ENCODE data around the gene PLB1. TPM values are rescaled to one million over a fixed set of nuclear protein-coding genes. Genes with fewer than 3 reads are reported as not detected.
A peak's percentile ranks its signal among the peaks of the same experiment; 100 is the strongest.

Gene PLB1
- total RNA-seq, 5 donors from 2014 or later (not counting 1 experiment from before 2014, with no cell fraction given) = 0.07 to 2.5 (median 0.58) TPM

DNA sequence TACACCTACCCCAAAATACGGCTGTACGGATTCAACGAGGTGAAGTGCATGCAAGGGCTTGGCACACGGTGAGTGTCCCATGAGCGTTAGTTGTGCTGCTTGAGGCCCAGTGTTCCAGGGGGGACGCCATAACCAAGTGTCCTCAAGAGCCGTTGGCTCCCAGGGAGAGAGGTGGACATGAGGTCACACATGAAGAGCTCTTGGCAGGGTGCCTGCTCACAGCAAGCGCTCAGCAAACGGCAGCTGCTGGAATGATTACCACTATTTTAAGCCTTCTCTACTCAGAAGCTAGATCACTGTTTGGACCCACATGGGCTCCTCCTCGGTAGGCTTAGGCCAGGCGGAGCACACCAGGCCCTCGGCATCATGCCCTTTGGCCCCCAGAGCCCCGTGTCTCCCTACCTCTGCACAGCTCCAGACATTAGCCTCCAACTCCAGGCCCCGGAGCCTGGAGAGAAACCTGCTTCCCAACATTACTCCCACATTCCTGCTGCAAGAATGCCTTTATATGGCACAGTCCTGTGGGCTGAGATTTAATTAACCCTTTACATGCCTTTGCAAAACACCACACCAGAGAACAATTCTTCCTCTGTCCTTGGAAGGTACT lies 187.3 kb downstream of the PLB1 start:
- 92% methylated on average over 13 of the region's 14 CpGs for WGBS (ENCODE audit: insufficient coverage)
- Mint-ChIP-seq H3K36me3 (no peaks in the 10 kb centered on the region), H3K27me3 (no peaks in the 10 kb centered on the region), H3K4me3 (no peak overlapping the region), H3K27ac (no peak overlapping the region), H3K4me1 (peaks cover 33 to 39% (median 33%) of the 10 kb centered on the region in 3 donors), H3K9me3 (no peaks in the 10 kb centered on the region)
- no peak overlapping the region for H3K27ac ChIP-seq (ENCODE audit: low read length)
- no peaks in the 10 kb centered on the region for H3K27me3 ChIP-seq (replicated peaks in 1 of 2; ENCODE audit: control insufficient read depth in 2 of 2, extremely low read depth in 1 of 2, insufficient read depth in 2 of 2, low read length in 1 of 2)
- ATAC-seq (replicated peaks in 1 of 4) (no peak), DNase-seq (peak in 1 of 35 experiments; percentile 7)
- H3K4me3 ChIP-seq (ENCODE audit: control insufficient read depth in 1 of 2, extremely low read depth in 1 of 2, low read length in 1 of 2) = no peak overlapping the region
- no peaks in the 10 kb centered on the region for H3K9me3 ChIP-seq
- ChIA-PET CTCF (no interaction called here), POLR2A (interaction anchor here in 1 of 2 donors (0.5 kb wide), 1 partner anchor 43 kb away, joined by 3 read pairs; no protein-coding TSS in a partner anchor)
- no peaks in the 10 kb centered on the region for H3K36me3 ChIP-seq (ENCODE audit: control insufficient read depth in 2 of 2, extremely low read depth in 1 of 2, insufficient read depth in 1 of 2, low read length in 1 of 2)
- H3K4me1 ChIP-seq (ENCODE audit: control insufficient read depth in 1 of 2, extremely low read depth in 1 of 2, insufficient read depth in 2 of 2, low read length in 2 of 2) = peaks cover 10 to 19% of the 10 kb centered on the region in 2 experiments

DNA sequence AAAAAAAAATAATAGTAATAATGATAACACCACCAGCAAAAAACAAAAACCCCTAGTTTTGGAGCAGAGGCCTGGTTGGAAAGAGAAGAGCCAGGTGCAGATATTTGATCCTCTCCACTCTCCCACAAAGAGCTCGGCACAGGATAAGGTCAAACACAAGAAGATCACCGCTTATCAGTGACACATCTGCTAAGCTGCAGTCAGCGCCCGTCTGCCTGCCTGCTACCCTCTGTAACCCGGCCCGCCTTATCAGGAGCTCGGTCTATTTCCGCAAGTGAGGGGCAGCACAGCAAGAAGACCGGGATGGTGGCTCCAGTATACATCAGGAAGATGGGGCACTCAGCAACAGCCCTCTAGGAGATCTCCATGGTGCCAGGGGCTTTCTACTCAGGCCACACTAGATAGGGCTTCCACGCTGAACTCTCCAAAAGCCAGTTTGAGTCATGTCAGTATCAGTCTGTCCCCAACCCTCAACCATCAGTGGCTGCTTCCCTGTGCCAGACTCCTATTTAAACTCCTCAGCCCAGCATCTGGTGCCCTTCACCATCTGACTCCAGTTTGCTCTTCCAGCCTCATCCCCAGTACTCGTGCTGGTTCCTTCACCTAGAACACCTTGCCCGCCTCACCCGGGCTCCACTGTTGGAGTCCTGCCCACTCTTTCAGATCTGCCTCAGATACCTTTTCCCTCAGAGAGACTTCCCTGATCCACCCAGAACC lies 188.4 kb downstream of the PLB1 start:
- no peaks in the 10 kb centered on the region for H3K9me3 ChIP-seq
- Mint-ChIP-seq H3K4me1 (peaks cover 31 to 37% (median 33%) of the 10 kb centered on the region in 3 donors), H3K4me3 (no peak overlapping the region), H3K27me3 (no peaks in the 10 kb centered on the region), H3K27ac (no peak overlapping the region), H3K9me3 (no peaks in the 10 kb centered on the region), H3K36me3 (no peaks in the 10 kb centered on the region)
- POLR2A ChIA-PET = no interaction called here
- CTCF ChIA-PET = interaction anchor here in 1 of 2 donors (0.8 kb wide), 1 partner anchor 90 kb away, joined by 4 read pairs; no protein-coding TSS in a partner anchor
- H3K4me1 ChIP-seq (ENCODE audit: control insufficient read depth in 1 of 2, extremely low read depth in 1 of 2, insufficient read depth in 2 of 2, low read length in 2 of 2) = peaks cover 10 to 19% of the 10 kb centered on the region in 2 experiments
- WGBS (ENCODE audit: insufficient coverage) = 94% methylated on average over 13 of the region's 13 CpGs
- ATAC-seq (replicated peaks in 1 of 4) (no peak), DNase-seq (no peak)
- H3K36me3 ChIP-seq (ENCODE audit: control insufficient read depth in 2 of 2, extremely low read depth in 1 of 2, insufficient read depth in 1 of 2, low read length in 1 of 2) = no peaks in the 10 kb centered on the region
- H3K27me3 ChIP-seq (replicated peaks in 1 of 2; ENCODE audit: control insufficient read depth in 2 of 2, extremely low read depth in 1 of 2, insufficient read depth in 2 of 2, low read length in 1 of 2) = no peaks in the 10 kb centered on the region
- no peak overlapping the region for H3K4me3 ChIP-seq (ENCODE audit: control insufficient read depth in 1 of 2, extremely low read depth in 1 of 2, low read length in 1 of 2)
- H3K27ac ChIP-seq (ENCODE audit: low read length) = no peak overlapping the region

DNA sequence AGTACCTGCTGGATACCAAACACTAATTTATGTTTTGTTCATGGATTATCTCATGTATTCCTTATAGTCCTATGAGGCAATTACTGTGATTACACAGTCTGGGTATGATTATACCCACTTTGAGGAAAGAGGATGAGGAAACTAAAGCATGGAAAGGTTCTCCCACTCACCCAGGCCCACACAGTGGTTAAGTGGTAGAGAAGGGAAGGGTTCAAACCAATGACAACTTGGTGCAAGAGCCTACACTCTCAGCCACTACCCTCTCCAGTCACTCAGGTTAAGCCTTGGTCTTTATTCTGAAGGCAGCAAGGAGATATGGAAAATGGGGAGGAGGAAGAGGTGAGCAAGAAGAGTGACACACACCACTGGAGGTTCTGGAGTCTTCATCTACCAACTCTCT lies 191.3 kb downstream of the PLB1 start:
- Histone ChIP-seq H3K4me3 (ENCODE audit: control insufficient read depth in 1 of 2, extremely low read depth in 1 of 2, low read length in 1 of 2) (no peak overlapping the region), H3K4me1 (ENCODE audit: control insufficient read depth in 1 of 2, extremely low read depth in 1 of 2, insufficient read depth in 2 of 2, low read length in 2 of 2) (peaks cover 0 to 2% of the 10 kb centered on the region in 2 experiments), H3K36me3 (ENCODE audit: control insufficient read depth in 2 of 2, extremely low read depth in 1 of 2, insufficient read depth in 1 of 2, low read length in 1 of 2) (no peaks in the 10 kb centered on the region), H3K27ac (ENCODE audit: low read length) (no peak overlapping the region), H3K9me3 (no peaks in the 10 kb centered on the region), H3K27me3 (replicated peaks in 1 of 2; ENCODE audit: control insufficient read depth in 2 of 2, extremely low read depth in 1 of 2, insufficient read depth in 2 of 2, low read length in 1 of 2) (no peaks in the 10 kb centered on the region)
- Mint-ChIP-seq H3K27ac (no peak overlapping the region), H3K27me3 (no peaks in the 10 kb centered on the region), H3K4me3 (no peak overlapping the region), H3K36me3 (no peaks in the 10 kb centered on the region), H3K4me1 (peaks cover 11 to 15% (median 12%) of the 10 kb centered on the region in 3 donors), H3K9me3 (no peaks in the 10 kb centered on the region)
- ATAC-seq (replicated peaks in 1 of 4) (no peak), DNase-seq (no peak)
- ChIA-PET POLR2A (interaction anchor here in 1 of 2 donors (0.6 kb wide), 1 partner anchor 55 kb away, joined by 4 read pairs; no protein-coding TSS in a partner anchor), CTCF (interaction anchor here in 1 of 2 donors (0.6 kb wide), 1 partner anchor 437 kb away, joined by 3 read pairs; no protein-coding TSS in a partner anchor)

DNA sequence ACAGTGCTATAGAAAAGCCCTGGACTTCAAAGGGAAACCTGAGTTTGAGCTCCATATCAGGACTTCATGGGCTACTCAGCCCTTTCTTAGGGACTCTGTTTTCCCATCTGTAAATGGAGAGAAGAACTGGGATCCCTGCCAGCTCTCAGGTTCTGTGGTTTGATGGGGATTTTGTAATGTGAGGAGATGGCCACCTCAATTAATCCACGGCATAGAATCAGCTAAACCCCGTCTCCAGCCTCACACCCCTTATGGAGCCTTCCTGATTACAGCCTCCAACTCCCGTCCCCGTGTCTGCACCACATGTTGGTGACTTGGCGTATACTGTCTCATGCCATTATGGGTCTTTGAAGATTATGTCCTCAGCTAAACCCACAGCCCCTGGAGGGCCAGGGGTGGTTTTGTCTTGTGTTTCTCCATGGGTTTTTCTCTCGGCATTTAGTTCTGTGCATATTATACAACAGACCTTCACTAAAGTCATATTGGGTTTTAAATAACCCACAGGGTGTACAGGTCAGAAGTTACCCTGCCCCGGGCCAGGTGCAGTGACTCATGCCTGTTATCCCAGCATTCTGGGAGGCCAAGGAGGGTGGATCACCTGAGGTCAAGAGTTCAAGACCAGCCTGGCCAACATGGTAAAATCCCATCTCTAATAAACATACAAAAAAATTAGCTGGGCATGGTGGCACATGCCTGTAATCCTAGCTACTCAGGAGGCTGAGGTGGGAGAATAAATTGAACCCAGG lies 192.0 kb downstream of the PLB1 start:
- ATAC-seq (replicated peaks in 1 of 4) (no peak), DNase-seq (no peak)
- H3K4me1 Mint-ChIP-seq = peaks cover 8 to 11% (median 10%) of the 10 kb centered on the region in 3 donors
- Histone ChIP-seq H3K27ac (ENCODE audit: low read length) (no peak overlapping the region), H3K36me3 (ENCODE audit: control insufficient read depth in 2 of 2, extremely low read depth in 1 of 2, insufficient read depth in 1 of 2, low read length in 1 of 2) (no peaks in the 10 kb centered on the region), H3K4me3 (ENCODE audit: control insufficient read depth in 1 of 2, extremely low read depth in 1 of 2, low read length in 1 of 2) (no peak overlapping the region), H3K9me3 (no peaks in the 10 kb centered on the region), H3K27me3 (replicated peaks in 1 of 2; ENCODE audit: control insufficient read depth in 2 of 2, extremely low read depth in 1 of 2, insufficient read depth in 2 of 2, low read length in 1 of 2) (no peaks in the 10 kb centered on the region), H3K4me1 (ENCODE audit: control insufficient read depth in 1 of 2, extremely low read depth in 1 of 2, insufficient read depth in 2 of 2, low read length in 2 of 2) (no peaks in the 10 kb centered on the region)
- CTCF ChIA-PET = interaction anchor here in 1 of 2 donors (0.6 kb wide), 1 partner anchor 438 kb away, joined by 3 read pairs; no protein-coding TSS in a partner anchor
- no peaks in the 10 kb centered on the region for H3K27me3 Mint-ChIP-seq
- POLR2A ChIA-PET = interaction anchor here (0.6 kb wide), 2 partner anchors 56 to 65 kb away, joined by 4 to 10 read pairs; no protein-coding TSS in a partner anchor
- H3K4me3 Mint-ChIP-seq = no peak overlapping the region
- 100% methylated on average over 1 of the region's 7 CpGs for WGBS (ENCODE audit: insufficient coverage)
- no peak overlapping the region for H3K27ac Mint-ChIP-seq
- H3K9me3 Mint-ChIP-seq = no peaks in the 10 kb centered on the region
- H3K36me3 Mint-ChIP-seq = no peaks in the 10 kb centered on the region

DNA sequence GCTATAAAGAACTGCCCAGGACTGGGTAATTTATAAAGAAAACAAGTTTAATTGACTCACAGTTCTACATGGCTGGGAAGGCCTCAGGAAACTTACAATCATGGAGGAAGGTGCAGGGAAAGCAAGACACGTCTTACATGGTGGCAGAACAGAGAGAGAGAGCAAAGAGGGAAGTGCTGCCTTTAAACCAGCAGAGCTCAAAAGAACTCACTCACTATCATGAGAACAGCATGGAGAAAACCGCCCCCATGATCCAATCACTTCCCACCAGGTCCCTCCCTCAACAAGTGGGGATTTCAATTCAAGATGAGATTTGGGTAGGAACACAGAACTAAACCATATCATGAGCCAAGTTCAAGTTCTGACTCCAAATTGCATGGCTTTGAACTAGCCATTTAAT lies 193.0 kb downstream of the PLB1 start:
- Histone ChIP-seq H3K4me3 (ENCODE audit: control insufficient read depth in 1 of 2, extremely low read depth in 1 of 2, low read length in 1 of 2) (no peak overlapping the region), H3K27ac (ENCODE audit: low read length) (no peak overlapping the region), H3K9me3 (no peaks in the 10 kb centered on the region), H3K27me3 (replicated peaks in 1 of 2; ENCODE audit: control insufficient read depth in 2 of 2, extremely low read depth in 1 of 2, insufficient read depth in 2 of 2, low read length in 1 of 2) (no peaks in the 10 kb centered on the region), H3K36me3 (ENCODE audit: control insufficient read depth in 2 of 2, extremely low read depth in 1 of 2, insufficient read depth in 1 of 2, low read length in 1 of 2) (no peaks in the 10 kb centered on the region), H3K4me1 (ENCODE audit: control insufficient read depth in 1 of 2, extremely low read depth in 1 of 2, insufficient read depth in 2 of 2, low read length in 2 of 2) (no peaks in the 10 kb centered on the region)
- POLR2A ChIA-PET = interaction anchor here (0.5 kb wide), 2 partner anchors 42 to 120 kb away, joined by 4 to 8 read pairs; no protein-coding TSS in a partner anchor
- WGBS (ENCODE audit: insufficient coverage) = no CpG with 5 or more reads among the region's 2 CpGs
- DNase-seq (no peak), ATAC-seq (replicated peaks in 1 of 4) (no peak)
- Mint-ChIP-seq H3K4me3 (no peak overlapping the region), H3K36me3 (no peaks in the 10 kb centered on the region), H3K9me3 (no peaks in the 10 kb centered on the region), H3K4me1 (peaks cover 8 to 11% (median 9%) of the 10 kb centered on the region in 3 donors), H3K27ac (no peak overlapping the region), H3K27me3 (no peaks in the 10 kb centered on the region)
- CTCF ChIA-PET = no interaction called here

DNA sequence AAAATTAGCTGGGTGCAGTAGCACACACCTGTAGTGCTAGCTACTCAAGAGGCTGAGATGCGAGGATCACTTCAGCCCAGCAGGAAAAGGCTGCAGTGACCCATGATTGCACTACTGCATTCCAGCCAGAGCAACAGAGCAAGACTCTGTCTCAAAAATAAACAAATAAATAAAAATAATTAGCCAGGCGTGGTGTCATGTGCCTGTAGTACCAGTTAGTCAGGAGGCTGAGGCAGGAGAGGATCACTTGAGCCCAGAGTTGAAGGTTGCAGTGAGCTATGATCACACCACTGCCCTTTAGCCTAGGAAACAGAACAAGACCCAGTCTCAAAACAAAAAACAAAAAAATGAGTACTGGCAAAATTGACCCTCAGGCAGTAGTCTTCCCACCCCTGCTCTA lies 193.9 kb downstream of the PLB1 start:
- H3K9me3 Mint-ChIP-seq = no peaks in the 10 kb centered on the region
- no peaks in the 10 kb centered on the region for H3K27me3 Mint-ChIP-seq
- peaks cover 4 to 6% (median 4%) of the 10 kb centered on the region in 3 donors for H3K4me1 Mint-ChIP-seq
- no peaks in the 10 kb centered on the region for H3K36me3 Mint-ChIP-seq
- H3K36me3 ChIP-seq (ENCODE audit: control insufficient read depth in 2 of 2, extremely low read depth in 1 of 2, insufficient read depth in 1 of 2, low read length in 1 of 2) = no peaks in the 10 kb centered on the region
- H3K27ac Mint-ChIP-seq = no peak overlapping the region
- no CpG with 5 or more reads among the region's 2 CpGs for WGBS (ENCODE audit: insufficient coverage)
- ATAC-seq (replicated peaks in 1 of 4) = no peak
- no peaks in the 10 kb centered on the region for H3K4me1 ChIP-seq (ENCODE audit: control insufficient read depth in 1 of 2, extremely low read depth in 1 of 2, insufficient read depth in 2 of 2, low read length in 2 of 2)
- no peak for DNase-seq
- POLR2A ChIA-PET = no interaction called here
- H3K4me3 ChIP-seq (ENCODE audit: control insufficient read depth in 1 of 2, extremely low read depth in 1 of 2, low read length in 1 of 2) = no peak overlapping the region
- no peak overlapping the region for H3K4me3 Mint-ChIP-seq
- H3K9me3 ChIP-seq = no peaks in the 10 kb centered on the region
- CTCF ChIA-PET = no interaction called here
- no peaks in the 10 kb centered on the region for H3K27me3 ChIP-seq (replicated peaks in 1 of 2; ENCODE audit: control insufficient read depth in 2 of 2, extremely low read depth in 1 of 2, insufficient read depth in 2 of 2, low read length in 1 of 2)
- no peak overlapping the region for H3K27ac ChIP-seq (ENCODE audit: low read length)

Data from T-cell (primary cell).